HUDEP-2 (cell line): ENCODE measurements around the gene TAS2R41.
"Not testable (repeated sequence)": the region's sequence is repeated elsewhere in the genome, so short reads cannot be mapped to it uniquely, and the experiment has no call there.

Experiments used
- DNase-seq, 76 experiments: peaks; one replicate each; lab custom pipeline; 2025; ENCODE audit not compliant: unreplicated experiment in 76 of 76; lab: John Stamatoyannopoulos, UW

The TAS2R41 gene

GRCh38 chr7:143455942-143456341, 21.7 kb upstream of the TAS2R41 start:
- no peak for DNase-seq

- no peak for DNase-seq
Observed at GRCh38 chr7:143456992-143457793, 20.5 kb upstream of the TAS2R41 start.

GRCh38 chr7:143458263-143458662, 19.4 kb upstream of the TAS2R41 start:
- no peak for DNase-seq

- no peak for DNase-seq
Observed at GRCh38 chr7:143458681-143459080, 19.0 kb upstream of the TAS2R41 start.

- no peak for DNase-seq
Observed at GRCh38 chr7:143459359-143459758, 18.3 kb upstream of the TAS2R41 start.

GRCh38 chr7:143460271-143460979, 17.2 kb upstream of the TAS2R41 start:
- DNase-seq = no peak

- DNase-seq = no peak
Observed at GRCh38 chr7:143462045-143462444, 15.6 kb upstream of the TAS2R41 start.

GRCh38 chr7:143463556-143463955, 14.1 kb upstream of the TAS2R41 start:
- DNase-seq = no peak

GRCh38 chr7:143463957-143464356, 13.7 kb upstream of the TAS2R41 start:
- DNase-seq = no peak

GRCh38 chr7:143467724-143468123, 9.9 kb upstream of the TAS2R41 start:
- no peak for DNase-seq

GRCh38 chr7:143472071-143472689, 5.5 kb upstream of the TAS2R41 start:
- DNase-seq = not testable (repeated sequence)

- DNase-seq = no peak
Observed at GRCh38 chr7:143479055-143479766, 1.5 kb downstream of the TAS2R41 start.

- no peak for DNase-seq
Observed at GRCh38 chr7:143480501-143480900, 2.8 kb downstream of the TAS2R41 start.

GRCh38 chr7:143484119-143484518, 6.4 kb downstream of the TAS2R41 start:
- no peak for DNase-seq

GRCh38 chr7:143485094-143485493, 7.4 kb downstream of the TAS2R41 start:
- no peak for DNase-seq

GRCh38 chr7:143485500-143485899, 7.8 kb downstream of the TAS2R41 start:
- no peak for DNase-seq

- DNase-seq = not testable (repeated sequence)
Observed at GRCh38 chr7:143486266-143486665, 8.6 kb downstream of the TAS2R41 start.

GRCh38 chr7:143487061-143487460, 9.4 kb downstream of the TAS2R41 start:
- DNase-seq = no peak

- DNase-seq = peak in 5 of 76 experiments; percentile 2 to 14 (median 10)
Observed at GRCh38 chr7:143487566-143487965, 9.9 kb downstream of the TAS2R41 start.

GRCh38 chr7:143490717-143491306, 13.1 kb downstream of the TAS2R41 start:
- DNase-seq = peak in 6 of 76 experiments; percentile 2 to 17 (median 9)
